Suprapubic skin (tissue), 4 donors: ENCODE results near the gene LCA5.

Experiments used
- CTCF ChIP-seq, 2 donors: fragments of 200-600 bp in 1 of 2; fragments of 450-650 bp in 1 of 2; sonication (generic) in 1 of 2; IDR thresholded peaks; one replicate each; pipeline ENCODE4 v1.5.1; 2016 to 2019; ENCODE audit warnings: antibody characterized with exemption in 2 of 2, mild to moderate bottlenecking in 1 of 2, moderate library complexity in 1 of 2
- EP300 ChIP-seq: sonication (generic); formaldehyde crosslinking; IDR thresholded peaks from one replicate; pipeline ENCODE4 v1.6.1; 2017; ENCODE audit warnings: antibody characterized with exemption
- POLR2A ChIP-seq, 2 donors: fragments of 450-650 bp; IDR thresholded peaks; one replicate each; pipeline ENCODE4 v1.6.1; 2017; ENCODE audit warnings: antibody characterized with exemption in 2 of 2, mild to moderate bottlenecking in 2 of 2, moderate library complexity in 2 of 2
- POLR2AphosphoS5 ChIP-seq, 3 donors: sonication (generic); formaldehyde crosslinking; IDR thresholded peaks; one replicate each; pipeline ENCODE4 v1.6.1; 2017; ENCODE audit warnings: antibody characterized with exemption in 3 of 3

- no peak for TF ChIP-seq CTCF (IDR thresholded peaks at IDR 0.05)
- TF ChIP-seq POLR2A (IDR thresholded peaks at IDR 0.05): no peak
- TF ChIP-seq POLR2AphosphoS5 (IDR thresholded peaks at IDR 0.05): no peak
- TF ChIP-seq EP300: no peak
Observed at GRCh38 chr6:79551401-79551800, 14.2 kb upstream of the LCA5 start.
